HepG2 (cell line): ENCODE data around the gene ARHGEF1. TPM values are rescaled to one million over a fixed set of nuclear protein-coding genes. Genes with fewer than 3 reads are reported as not detected.

Source experiments
- FOXK1 ChIP-seq: sonication (generic); formaldehyde crosslinking; IDR thresholded peaks from 2 replicates; pipeline ENCODE4 v1.4.0; 2020; ENCODE audit warnings: low read depth, missing genetic modification reagents, borderline replicate concordance
- HMG20A ChIP-seq: IDR thresholded peaks from 2 replicates; pipeline ENCODE4 v1.6.1; 2016; ENCODE audit warnings: borderline replicate concordance
- KMT2B ChIP-seq: IDR thresholded peaks from 2 replicates; pipeline ENCODE4 v1.6.1; 2016; ENCODE audit warnings: missing genetic modification reagents, missing compliant biosample characterization
- MTA1 ChIP-seq: sonication (generic); formaldehyde crosslinking; IDR thresholded peaks from 2 replicates; pipeline ENCODE4 v1.4.0; 2020; ENCODE audit warnings: missing genetic modification reagents, mild to moderate bottlenecking, borderline replicate concordance
- NFE2L2 ChIP-seq: fragments of 150-350 bp; IDR thresholded peaks from 2 replicates; pipeline ENCODE4 v1.6.1; 2014; ENCODE audit warnings: low read length
- NR2F6 ChIP-seq, 2 experiments: IDR thresholded peaks; 2 replicates each; pipeline ENCODE4 v1.6.1; 2016; ENCODE audit warnings: antibody characterized with exemption in 1 of 2, mild to moderate bottlenecking in 1 of 2
- PLRG1 ChIP-seq: fragments of 450-650 bp; conservative IDR thresholded peaks from 2 replicates; pipeline ENCODE4 v1.6.1; 2016
- PRMT3 ChIP-seq: sonication (generic); formaldehyde crosslinking; IDR thresholded peaks from 2 replicates; pipeline ENCODE4 v1.8.1; 2022; ENCODE audit warnings: low read depth, mild to moderate bottlenecking, moderate library complexity, missing genetic modification reagents, borderline replicate concordance
- SOX6 ChIP-seq, 2 experiments: fragments of 450-650 bp in 1 of 2; sonication (generic) in 1 of 2; formaldehyde crosslinking in 1 of 2; IDR thresholded peaks; 2 replicates each; pipeline versions ENCODE4 v1.4.0 to v1.6.1; 2017 to 2020; ENCODE audit warnings: antibody characterized with exemption in 1 of 2, mild to moderate bottlenecking in 1 of 2, missing genetic modification reagents in 1 of 2
- STAT5B ChIP-seq: sonication (generic); formaldehyde crosslinking; IDR thresholded peaks from 2 replicates; pipeline ENCODE4 v1.4.0; 2020; ENCODE audit warnings: missing genetic modification reagents
- TCF12 ChIP-seq, 2 experiments: fragments of 450-650 bp in 1 of 2; sonication (generic) in 1 of 2; formaldehyde crosslinking in 1 of 2; IDR thresholded peaks; 2 replicates each; pipeline versions ENCODE4 v1.6.1 to v1.8.0; 2017 to 2022; ENCODE audit warnings: antibody characterized with exemption in 1 of 2, mild to moderate bottlenecking in 1 of 2, missing genetic modification reagents in 1 of 2, moderate library complexity in 1 of 2
- TGIF2 ChIP-seq: IDR thresholded peaks from 2 replicates; pipeline ENCODE4 v1.6.1; 2016; ENCODE audit warnings: control low read depth, missing compliant biosample characterization
- YEATS2 ChIP-seq: sonication (generic); formaldehyde crosslinking; IDR thresholded peaks from 2 replicates; pipeline ENCODE4 v1.4.0; 2020; ENCODE audit warnings: missing genetic modification reagents, borderline replicate concordance
- YEATS4 ChIP-seq: sonication (generic); formaldehyde crosslinking; IDR thresholded peaks from 2 replicates; pipeline ENCODE4 v1.4.0; 2020; ENCODE audit warnings: missing genetic modification reagents, borderline replicate concordance
- ZNF331 ChIP-seq: sonication (generic); formaldehyde crosslinking; IDR thresholded peaks from 2 replicates; pipeline ENCODE4 v1.4.0; 2020; ENCODE audit warnings: missing genetic modification reagents
- ZNF350 ChIP-seq: sonication (generic); formaldehyde crosslinking; IDR thresholded peaks from 2 replicates; pipeline ENCODE4 v1.4.0; 2020; ENCODE audit warnings: mild to moderate bottlenecking, low read depth, missing genetic modification reagents, borderline replicate concordance
- ZNF468 ChIP-seq: sonication (generic); formaldehyde crosslinking; IDR thresholded peaks from 2 replicates; pipeline ENCODE4 v1.8.0; 2022; ENCODE audit warnings: mild to moderate bottlenecking, moderate library complexity, missing genetic modification reagents
- ZNF678 ChIP-seq: sonication (generic); formaldehyde crosslinking; IDR thresholded peaks from 2 replicates; pipeline ENCODE4 v1.4.0; 2020; ENCODE audit warnings: mild to moderate bottlenecking, missing genetic modification reagents
- ZNF780A ChIP-seq: sonication (generic); formaldehyde crosslinking; IDR thresholded peaks from 2 replicates; pipeline ENCODE4 v1.8.0; 2022; ENCODE audit warnings: mild to moderate bottlenecking, missing genetic modification reagents, moderate library complexity
- polyA plus RNA-seq, 8 experiments: library from polyadenylated mRNA; depleted of rRNA in 3 of 8; stranded (reverse) in 7 of 8; unstranded in 1 of 8; fragments of >200 nt; fragmentation: Illumina TruSeq in 4 of 8; extraction: Trizol in 4 of 8; gene quantifications; 2 replicates each; pipeline versions ENCODE4 v1.2.1 to v1.2.3, GENCODE V29; 2011 to 2016; ENCODE audit warnings: low read depth in 4 of 8, missing spikeins in 1 of 8, mixed read lengths in 1 of 8; ENCODE audit not compliant: insufficient read depth in 1 of 8
- total RNA-seq, 5 experiments: library from RNA; depleted of rRNA; stranded (reverse); fragments of >200 nt; fragmentation: Illumina TruSeq; extraction: Trizol; gene quantifications; 2 replicates each; pipeline ENCODE4 v1.2.3, GENCODE V29; 2016; ENCODE audit warnings: low read depth in 1 of 5
- TF ChIP-seq, protein P1 (sequence below): sonication (generic); formaldehyde crosslinking; IDR thresholded peaks from 2 replicates; pipeline ENCODE4 v1.4.0; 2020; ENCODE audit warnings: missing genetic modification reagents
- TF ChIP-seq, protein P2 (sequence below), 2 experiments: sonication (generic) in 1 of 2; formaldehyde crosslinking in 1 of 2; IDR thresholded peaks; 2 replicates each; pipeline versions ENCODE4 v1.4.0 to v1.6.1; 2018 to 2020; ENCODE audit warnings: missing genetic modification reagents in 2 of 2, borderline replicate concordance in 1 of 2, low read depth in 1 of 2, mild to moderate bottlenecking in 1 of 2, missing biosample characterization in 1 of 2
- TF ChIP-seq, protein P3 (sequence below): sonication (generic); formaldehyde crosslinking; IDR thresholded peaks from 2 replicates; pipeline ENCODE4 v1.4.0; 2020; ENCODE audit warnings: mild to moderate bottlenecking, low read depth, missing genetic modification reagents

The ARHGEF1 gene
- total and polyA plus RNA-seq, 2 of the 13 experiments (the other 11 are each of a cell fraction or from before 2014, with no cell fraction given), result 33.7 to 34.7 TPM

DNA sequence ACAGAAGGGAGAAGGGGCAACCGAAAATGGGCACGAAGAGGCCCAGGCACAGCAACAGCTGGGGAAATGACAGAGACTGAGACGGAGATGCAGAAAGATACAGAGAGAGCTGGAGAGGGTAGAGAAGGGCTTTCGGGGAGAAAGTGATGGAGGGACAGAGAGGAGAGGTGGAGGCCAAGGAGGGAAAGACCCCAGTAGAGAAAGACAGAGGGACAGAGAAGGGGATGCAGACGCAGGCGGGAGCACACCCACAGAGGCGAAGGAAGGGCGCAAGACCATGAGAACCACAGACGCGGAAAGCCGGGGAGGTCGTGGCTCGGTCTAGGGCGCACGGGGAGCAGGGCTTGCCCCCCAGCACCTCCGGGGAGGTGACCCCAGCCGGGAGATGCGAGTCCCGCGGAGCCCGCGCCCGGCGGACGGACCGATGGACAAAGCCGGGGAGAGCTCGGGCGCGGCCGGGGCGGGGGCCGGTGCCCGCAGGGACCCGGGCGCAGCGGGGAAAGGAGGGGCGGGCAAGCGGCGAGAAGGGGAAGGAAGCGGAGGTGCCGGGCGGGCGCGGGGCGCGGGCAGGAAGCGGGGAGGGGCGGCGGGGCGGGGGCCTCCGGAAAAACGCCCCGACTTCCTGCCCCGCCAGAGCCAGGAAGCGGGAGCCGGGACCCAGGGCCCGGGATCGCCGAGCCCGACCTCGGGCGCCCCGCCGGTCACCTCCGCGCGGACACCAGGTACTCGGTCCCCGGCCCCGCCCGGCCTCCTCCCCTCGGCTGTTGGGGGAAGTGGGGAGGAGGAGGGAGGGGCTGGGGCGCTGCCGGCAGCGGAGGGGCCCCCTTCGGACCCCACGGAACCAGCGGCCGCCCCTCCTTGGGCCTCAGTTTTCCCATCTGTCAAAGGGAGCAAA is at the start of gene ARHGEF1 (continued):
- TF ChIP-seq, protein P1, sequence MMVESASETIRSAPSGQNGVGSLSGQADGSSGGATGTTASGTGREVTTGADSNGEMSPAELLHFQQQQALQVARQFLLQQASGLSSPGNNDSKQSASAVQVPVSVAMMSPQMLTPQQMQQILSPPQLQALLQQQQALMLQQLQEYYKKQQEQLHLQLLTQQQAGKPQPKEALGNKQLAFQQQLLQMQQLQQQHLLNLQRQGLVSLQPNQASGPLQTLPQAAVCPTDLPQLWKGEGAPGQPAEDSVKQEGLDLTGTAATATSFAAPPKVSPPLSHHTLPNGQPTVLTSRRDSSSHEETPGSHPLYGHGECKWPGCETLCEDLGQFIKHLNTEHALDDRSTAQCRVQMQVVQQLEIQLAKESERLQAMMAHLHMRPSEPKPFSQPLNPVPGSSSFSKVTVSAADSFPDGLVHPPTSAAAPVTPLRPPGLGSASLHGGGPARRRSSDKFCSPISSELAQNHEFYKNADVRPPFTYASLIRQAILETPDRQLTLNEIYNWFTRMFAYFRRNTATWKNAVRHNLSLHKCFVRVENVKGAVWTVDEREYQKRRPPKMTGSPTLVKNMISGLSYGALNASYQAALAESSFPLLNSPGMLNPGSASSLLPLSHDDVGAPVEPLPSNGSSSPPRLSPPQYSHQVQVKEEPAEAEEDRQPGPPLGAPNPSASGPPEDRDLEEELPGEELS, result no peak
- TF ChIP-seq HMG20A (CRISPR knock-in tag) (no peak), TCF12 (IDR thresholded peaks at IDR 0.05) (no peak), TCF12 (CRISPR knock-in tag; IDR thresholded peaks at IDR 0.05) (no peak), YEATS2 (CRISPR knock-in tag) (no peak), SOX6 (IDR thresholded peaks at IDR 0.05) (no peak), SOX6 (CRISPR knock-in tag; IDR thresholded peaks at IDR 0.05) (no peak), ZNF350 (CRISPR knock-in tag) (no peak), FOXK1 (CRISPR knock-in tag) (no peak), TGIF2 (CRISPR knock-in tag) (no peak), KMT2B (CRISPR knock-in tag) (no peak), PRMT3 (CRISPR knock-in tag) (no peak), ZNF331 (no peak), MTA1 (CRISPR knock-in tag) (no peak), YEATS4 (CRISPR knock-in tag) (no peak), NR2F6 (IDR thresholded peaks at IDR 0.05) (no peak), NR2F6 (CRISPR knock-in tag; IDR thresholded peaks at IDR 0.05) (no peak), ZNF780A (CRISPR knock-in tag) (no peak), PLRG1 (no peak), NFE2L2 (no peak), ZNF678 (CRISPR knock-in tag) (no peak), STAT5B (no peak), ZNF468 (CRISPR knock-in tag) (no peak)
- TF ChIP-seq, protein P2, sequence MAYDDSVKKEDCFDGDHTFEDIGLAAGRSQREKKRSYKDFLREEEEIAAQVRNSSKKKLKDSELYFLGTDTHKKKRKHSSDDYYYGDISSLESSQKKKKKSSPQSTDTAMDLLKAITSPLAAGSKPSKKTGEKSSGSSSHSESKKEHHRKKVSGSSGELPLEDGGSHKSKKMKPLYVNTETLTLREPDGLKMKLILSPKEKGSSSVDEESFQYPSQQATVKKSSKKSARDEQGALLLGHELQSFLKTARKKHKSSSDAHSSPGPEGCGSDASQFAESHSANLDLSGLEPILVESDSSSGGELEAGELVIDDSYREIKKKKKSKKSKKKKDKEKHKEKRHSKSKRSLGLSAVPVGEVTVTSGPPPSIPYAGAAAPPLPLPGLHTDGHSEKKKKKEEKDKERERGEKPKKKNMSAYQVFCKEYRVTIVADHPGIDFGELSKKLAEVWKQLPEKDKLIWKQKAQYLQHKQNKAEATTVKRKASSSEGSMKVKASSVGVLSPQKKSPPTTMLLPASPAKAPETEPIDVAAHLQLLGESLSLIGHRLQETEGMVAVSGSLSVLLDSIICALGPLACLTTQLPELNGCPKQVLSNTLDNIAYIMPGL (CRISPR knock-in tag; IDR thresholded peaks at IDR 0.05; ENCODE audit: borderline replicate concordance in 1 of 2, low read depth in 1 of 2), result no peak
- TF ChIP-seq, protein P3, sequence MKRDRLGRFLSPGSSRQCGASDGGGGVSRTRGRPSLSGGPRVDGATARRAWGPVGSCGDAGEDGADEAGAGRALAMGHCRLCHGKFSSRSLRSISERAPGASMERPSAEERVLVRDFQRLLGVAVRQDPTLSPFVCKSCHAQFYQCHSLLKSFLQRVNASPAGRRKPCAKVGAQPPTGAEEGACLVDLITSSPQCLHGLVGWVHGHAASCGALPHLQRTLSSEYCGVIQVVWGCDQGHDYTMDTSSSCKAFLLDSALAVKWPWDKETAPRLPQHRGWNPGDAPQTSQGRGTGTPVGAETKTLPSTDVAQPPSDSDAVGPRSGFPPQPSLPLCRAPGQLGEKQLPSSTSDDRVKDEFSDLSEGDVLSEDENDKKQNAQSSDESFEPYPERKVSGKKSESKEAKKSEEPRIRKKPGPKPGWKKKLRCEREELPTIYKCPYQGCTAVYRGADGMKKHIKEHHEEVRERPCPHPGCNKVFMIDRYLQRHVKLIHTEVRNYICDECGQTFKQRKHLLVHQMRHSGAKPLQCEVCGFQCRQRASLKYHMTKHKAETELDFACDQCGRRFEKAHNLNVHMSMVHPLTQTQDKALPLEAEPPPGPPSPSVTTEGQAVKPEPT (CRISPR knock-in tag), result no peak
